Subcutaneous abdominal adipose tissue (tissue), 5 donors: ENCODE measurements around the gene ZC3H7A.
"Not testable (repeated sequence)": the region's sequence is repeated elsewhere in the genome, so short reads cannot be mapped to it uniquely, and the experiment has no call there.

Experiments
- H3K27ac ChIP-seq: one replicate; pipeline ENCODE4 v1.7.0; 2013; ENCODE audit warnings: low read depth, mild to moderate bottlenecking, inconsistent platforms, low read length, moderate library complexity
- H3K27me3 ChIP-seq, 5 donors: one replicate each; pipeline ENCODE4 v1.7.0; 2013; ENCODE audit warnings: low read length in 5 of 5, inconsistent platforms in 1 of 5; ENCODE audit not compliant: control insufficient read depth in 5 of 5, insufficient read depth in 4 of 5
- H3K36me3 ChIP-seq, 5 donors: one replicate each; pipeline ENCODE4 v1.7.0; 2013; ENCODE audit warnings: low read length in 5 of 5; ENCODE audit not compliant: control insufficient read depth in 5 of 5, insufficient read depth in 5 of 5
- H3K4me1 ChIP-seq, 5 donors: one replicate each; pipeline ENCODE4 v1.7.0; 2013; ENCODE audit warnings: low read length in 5 of 5, mild to moderate bottlenecking in 3 of 5, moderate library complexity in 1 of 5; ENCODE audit not compliant: control insufficient read depth in 5 of 5, insufficient read depth in 5 of 5
- H3K4me3 ChIP-seq, 5 donors: one replicate each; pipeline ENCODE4 v1.7.0; 2013; ENCODE audit warnings: low read length in 5 of 5, low read depth in 1 of 5
- H3K9ac ChIP-seq, 5 donors: one replicate each; pipeline ENCODE4 v1.7.0; 2013; ENCODE audit warnings: low read length in 5 of 5, mild to moderate bottlenecking in 4 of 5, moderate library complexity in 3 of 5
- H3K9me3 ChIP-seq, 5 donors: one replicate each; pipeline ENCODE4 v1.7.0; 2013; ENCODE audit warnings: low read length in 5 of 5; ENCODE audit not compliant: control insufficient read depth in 5 of 5
- donor health status: healthy.
- donor health status: healthy.
- donor health status: healthy.
- donor health status: healthy.
- donor health status: healthy.

ZC3H7A gene

GRCh38 chr16:11833951-11834695, 37.1 kb upstream of the ZC3H7A start:
- Histone ChIP-seq H3K36me3 (peaks cover 8 to 32% (median 28%) of the 10 kb centered on the region in 5 donors), H3K9ac (no peak overlapping the region), H3K4me3 (no peak overlapping the region), H3K4me1 (peaks cover 0 to 24% (median 16%) of the 10 kb centered on the region in 5 donors), H3K27ac (no peak overlapping the region), H3K27me3 (no peaks in the 10 kb centered on the region), H3K9me3 (no peaks in the 10 kb centered on the region)

GRCh38 chr16:11828696-11829095, 31.6 kb upstream of the ZC3H7A start:
- no peak overlapping the region for H3K27ac ChIP-seq

GRCh38 chr16:11825520-11826165, 28.6 kb upstream of the ZC3H7A start:
- H3K27me3 ChIP-seq, H3K36me3 ChIP-seq, H3K4me3 ChIP-seq, H3K9me3 ChIP-seq, H3K9ac ChIP-seq, H3K27ac ChIP-seq: not testable (repeated sequence)
- H3K4me1 ChIP-seq = peaks cover 2 to 13% (median 10%) of the 10 kb centered on the region in 5 donors

More at GRCh38 chr16:11828696-11829095, 31.6 kb upstream of the ZC3H7A start:
- Histone ChIP-seq H3K9me3 (no peaks in the 10 kb centered on the region), H3K9ac (no peak overlapping the region), H3K4me3 (no peak overlapping the region), H3K36me3 (no peaks in the 10 kb centered on the region), H3K4me1 (peaks cover 2 to 13% (median 10%) of the 10 kb centered on the region in 5 donors), H3K27me3 (no peaks in the 10 kb centered on the region)

- peaks cover 2 to 13% (median 10%) of the 10 kb centered on the region in 5 donors for H3K4me1 ChIP-seq
- peak overlapping the region; percentile 18 for H3K27ac ChIP-seq
- H3K9me3 ChIP-seq = no peaks in the 10 kb centered on the region
- no peaks in the 10 kb centered on the region for H3K36me3 ChIP-seq
- no peaks in the 10 kb centered on the region for H3K27me3 ChIP-seq
- no peak overlapping the region for H3K9ac ChIP-seq
- peak overlapping the region in 1 of 5 donors; percentile 0 for H3K4me3 ChIP-seq
Measured at GRCh38 chr16:11824362-11824761, 27.3 kb upstream of the ZC3H7A start.

- H3K4me1 ChIP-seq = peaks cover 2 to 13% (median 10%) of the 10 kb centered on the region in 5 donors
- H3K4me3 ChIP-seq, H3K36me3 ChIP-seq, H3K9ac ChIP-seq, H3K9me3 ChIP-seq, H3K27me3 ChIP-seq, H3K27ac ChIP-seq: not testable (repeated sequence)
Measured at GRCh38 chr16:11823645-11824044, 26.6 kb upstream of the ZC3H7A start.

GRCh38 chr16:11819798-11820197, 22.7 kb upstream of the ZC3H7A start:
- H3K4me3 ChIP-seq = no peak overlapping the region
- no peaks in the 10 kb centered on the region for H3K36me3 ChIP-seq
- H3K4me1 ChIP-seq = peaks cover 2 to 9% (median 8%) of the 10 kb centered on the region in 5 donors
- no peak overlapping the region for H3K27ac ChIP-seq
- no peaks in the 10 kb centered on the region for H3K9me3 ChIP-seq
- no peaks in the 10 kb centered on the region for H3K27me3 ChIP-seq
- no peak overlapping the region for H3K9ac ChIP-seq

GRCh38 chr16:11818970-11819369, 21.9 kb upstream of the ZC3H7A start:
- H3K9me3 ChIP-seq, H3K27ac ChIP-seq: not testable (repeated sequence)

GRCh38 chr16:11816123-11816522, 19.1 kb upstream of the ZC3H7A start:
- Histone ChIP-seq H3K9me3 (no peaks in the 10 kb centered on the region), H3K27me3 (no peaks in the 10 kb centered on the region), H3K36me3 (no peaks in the 10 kb centered on the region), H3K9ac (no peak overlapping the region), H3K4me3 (no peak overlapping the region), H3K4me1 (peaks cover 0 to 2% (median 0%) of the 10 kb centered on the region in 5 donors), H3K27ac (no peak overlapping the region)

More at GRCh38 chr16:11818970-11819369, 21.9 kb upstream of the ZC3H7A start:
- not testable (repeated sequence) for H3K4me1 ChIP-seq, H3K4me3 ChIP-seq, H3K27me3 ChIP-seq, H3K36me3 ChIP-seq, H3K9ac ChIP-seq

- H3K27me3 ChIP-seq, H3K27ac ChIP-seq, H3K4me3 ChIP-seq, H3K36me3 ChIP-seq, H3K4me1 ChIP-seq, H3K9ac ChIP-seq, H3K9me3 ChIP-seq: not testable (repeated sequence)
Measured at GRCh38 chr16:11814800-11815199, 17.7 kb upstream of the ZC3H7A start.

- no peak overlapping the region for H3K9ac ChIP-seq
- H3K4me3 ChIP-seq = no peak overlapping the region
- no peaks in the 10 kb centered on the region for H3K9me3 ChIP-seq
- no peaks in the 10 kb centered on the region for H3K36me3 ChIP-seq
- H3K27ac ChIP-seq = no peak overlapping the region
- H3K4me1 ChIP-seq = no peaks in the 10 kb centered on the region
- no peaks in the 10 kb centered on the region for H3K27me3 ChIP-seq
Measured at GRCh38 chr16:11806721-11807120, 9.7 kb upstream of the ZC3H7A start.
